GM18858 (cell line): ENCODE results near the gene SLC17A9.

ENCODE experiments used
- ATAC-seq: cut with Tn5 transposase; IDR thresholded peaks from one replicate; pipeline ENCODE4 v1.9.1; 2021; ENCODE audit not compliant: unreplicated experiment

Gene SLC17A9

DNA sequence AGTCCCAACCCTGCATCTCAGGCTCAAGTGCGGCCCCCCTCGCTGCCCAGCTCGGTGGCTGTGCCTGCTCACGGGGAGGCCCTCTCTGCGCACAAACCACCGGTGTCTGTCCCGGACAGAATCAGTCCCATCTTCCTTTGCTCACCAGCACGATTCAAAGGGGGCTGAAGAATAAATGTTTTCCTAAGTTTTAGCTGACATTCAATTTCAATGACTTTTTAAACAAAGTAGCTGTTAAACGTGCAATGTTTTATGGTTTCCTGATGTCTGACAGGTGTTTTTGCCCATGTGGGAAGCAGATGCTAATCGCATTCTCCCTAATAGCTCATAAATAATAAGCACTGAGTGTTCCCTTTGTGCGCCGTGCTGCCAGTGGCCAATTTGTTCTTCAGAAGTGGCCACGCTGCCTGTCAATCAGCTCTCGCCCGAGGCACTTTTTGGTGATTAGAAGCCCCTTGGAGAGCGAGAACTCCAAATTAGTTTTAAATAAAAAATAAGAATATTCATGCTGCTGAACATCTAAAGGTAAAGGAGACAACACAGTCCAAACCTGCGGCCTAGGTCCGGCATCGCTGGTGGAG, 28.0 kb downstream of the SLC17A9 start:
- ATAC-seq = no peak

DNA sequence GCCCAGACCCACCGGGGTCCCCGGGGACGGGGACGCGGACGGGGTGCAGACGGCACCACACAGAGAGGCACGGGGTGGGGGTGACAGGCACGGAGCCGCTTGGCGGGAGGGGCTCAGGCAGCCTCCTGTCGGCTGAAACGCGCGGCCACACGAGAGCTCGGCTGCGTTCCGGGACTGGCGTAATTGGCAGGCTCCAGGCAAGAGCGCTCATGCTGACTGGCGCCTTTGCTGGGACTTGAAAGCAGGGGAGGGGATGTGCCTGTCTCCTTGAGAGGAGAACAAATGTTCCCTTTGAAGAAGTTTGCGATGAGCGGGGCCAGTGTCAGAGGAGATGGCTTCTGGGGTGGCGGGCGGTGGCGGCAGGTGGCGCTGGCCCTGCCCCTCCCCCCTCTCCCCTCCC, 28.5 kb downstream of the SLC17A9 start:
- ATAC-seq = no peak

DNA sequence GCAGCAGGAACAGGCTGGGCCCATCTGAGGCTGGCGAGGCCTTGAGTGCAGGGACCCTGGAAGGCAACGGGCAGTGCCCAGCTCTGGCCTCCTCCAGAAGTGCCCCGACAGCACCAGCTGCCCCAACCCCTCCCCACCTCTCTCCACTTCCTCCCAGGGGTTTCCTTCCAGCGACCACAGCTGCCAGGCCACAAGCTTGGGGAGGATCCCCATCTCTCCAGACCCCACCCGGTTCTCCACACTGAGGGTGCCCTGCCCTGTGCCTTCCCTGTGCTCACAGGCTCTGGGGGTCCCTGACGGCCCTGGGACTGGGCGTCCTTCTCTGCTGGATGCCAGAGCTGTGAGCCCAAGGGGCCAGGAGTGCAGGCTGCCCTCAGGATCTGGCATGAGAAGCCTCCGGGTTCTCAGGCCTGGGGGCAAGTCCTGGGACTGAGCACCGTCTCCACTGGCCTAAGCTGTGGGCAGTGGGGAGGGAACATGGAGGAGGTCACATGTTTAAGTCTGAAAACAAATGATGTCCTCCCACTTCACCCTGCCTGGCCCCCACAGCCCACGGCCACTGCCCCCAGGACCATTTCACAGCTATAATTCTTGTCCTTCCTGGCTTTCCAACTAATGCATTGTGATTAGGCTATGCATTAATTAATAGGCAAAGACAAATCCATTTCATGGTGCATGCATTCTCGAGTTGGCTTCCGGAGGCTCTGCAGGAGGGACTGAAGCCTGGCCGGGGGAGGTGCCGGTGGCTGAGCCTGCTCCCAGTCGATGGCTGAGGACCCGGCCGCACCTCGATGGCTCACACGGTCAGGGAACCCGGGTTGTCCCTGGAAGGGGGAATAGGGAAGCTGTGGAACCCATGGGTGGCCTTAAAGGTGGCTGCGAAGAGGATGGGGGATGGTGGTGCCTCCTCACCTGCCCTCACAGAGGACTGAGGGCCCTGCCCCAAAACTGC, 29.9 kb downstream of the SLC17A9 start:
- no peak for ATAC-seq

DNA sequence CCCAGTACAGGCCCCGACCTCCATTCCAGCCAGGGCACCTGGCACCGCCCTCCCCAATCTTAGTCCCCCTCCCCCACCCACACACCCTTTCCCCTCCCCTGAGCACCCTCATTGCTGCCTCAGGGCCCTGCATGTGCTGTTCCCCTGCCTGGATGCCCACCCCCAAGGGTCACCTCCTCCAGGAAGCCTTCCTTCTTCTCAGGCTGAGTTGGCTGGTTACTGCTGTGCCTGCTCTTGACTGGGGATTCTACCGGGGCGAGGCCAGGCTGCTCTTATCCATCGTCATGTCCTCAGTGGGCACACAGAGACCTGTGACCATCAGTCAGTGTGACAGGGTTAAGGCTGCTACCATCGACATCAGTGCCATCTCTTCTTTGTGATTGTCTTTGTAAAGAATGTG, 30.7 kb downstream of the SLC17A9 start:
- ATAC-seq = no peak

DNA sequence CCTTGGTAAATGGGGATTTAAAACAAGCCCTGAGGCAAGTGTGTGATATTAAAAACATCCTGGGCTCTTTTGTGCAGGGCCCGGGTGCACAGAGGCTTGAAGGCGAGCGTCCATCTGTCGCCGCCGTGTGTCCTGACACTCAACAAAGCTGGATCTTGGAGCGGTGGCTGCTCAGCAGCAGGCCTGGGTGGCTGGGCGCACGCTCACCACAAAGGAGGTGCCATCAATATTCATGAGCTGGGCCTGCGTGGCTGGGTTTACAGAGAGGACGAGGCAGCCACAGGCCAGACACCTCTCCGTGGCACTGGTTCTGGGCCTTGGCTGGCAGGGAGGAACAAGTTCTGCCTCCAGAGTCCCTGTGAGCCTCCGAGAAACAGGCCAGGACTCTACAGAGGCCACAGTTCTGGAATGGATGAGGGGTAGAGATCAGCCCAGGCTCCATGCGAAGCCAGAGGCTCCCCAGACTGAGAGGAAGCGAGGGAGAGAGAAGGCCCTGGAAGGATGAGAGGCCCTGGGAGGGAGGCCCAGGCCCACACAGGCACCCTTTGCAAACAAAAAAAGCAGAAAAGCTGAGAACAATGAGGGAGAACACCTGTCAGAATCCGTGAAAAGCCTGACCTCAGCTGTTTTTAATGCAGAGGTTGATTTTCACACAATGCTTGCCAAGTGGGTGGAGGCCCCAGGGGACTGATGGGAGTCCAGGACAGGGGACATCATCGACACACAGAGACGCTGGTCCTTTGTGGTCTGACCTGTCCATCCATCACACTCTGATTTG, 32.3 kb downstream of the SLC17A9 start:
- no peak for ATAC-seq

DNA sequence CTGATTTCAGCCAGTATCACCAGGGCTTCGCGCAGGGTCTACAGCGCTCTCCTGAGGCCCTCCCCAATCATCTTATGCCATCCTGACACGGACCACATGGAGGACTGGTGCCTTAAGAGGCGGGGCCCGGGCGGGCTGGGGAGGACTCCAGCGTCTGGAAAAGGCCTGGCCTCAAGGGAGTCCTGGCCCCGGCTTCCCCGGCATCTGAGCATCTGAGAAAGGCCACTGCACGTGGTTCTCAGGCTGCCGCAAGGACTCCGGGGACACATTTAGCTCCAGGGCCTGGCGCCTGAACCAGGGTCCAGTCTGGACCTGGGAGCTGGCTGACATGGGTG, 32.9 kb downstream of the SLC17A9 start:
- no peak for ATAC-seq

DNA sequence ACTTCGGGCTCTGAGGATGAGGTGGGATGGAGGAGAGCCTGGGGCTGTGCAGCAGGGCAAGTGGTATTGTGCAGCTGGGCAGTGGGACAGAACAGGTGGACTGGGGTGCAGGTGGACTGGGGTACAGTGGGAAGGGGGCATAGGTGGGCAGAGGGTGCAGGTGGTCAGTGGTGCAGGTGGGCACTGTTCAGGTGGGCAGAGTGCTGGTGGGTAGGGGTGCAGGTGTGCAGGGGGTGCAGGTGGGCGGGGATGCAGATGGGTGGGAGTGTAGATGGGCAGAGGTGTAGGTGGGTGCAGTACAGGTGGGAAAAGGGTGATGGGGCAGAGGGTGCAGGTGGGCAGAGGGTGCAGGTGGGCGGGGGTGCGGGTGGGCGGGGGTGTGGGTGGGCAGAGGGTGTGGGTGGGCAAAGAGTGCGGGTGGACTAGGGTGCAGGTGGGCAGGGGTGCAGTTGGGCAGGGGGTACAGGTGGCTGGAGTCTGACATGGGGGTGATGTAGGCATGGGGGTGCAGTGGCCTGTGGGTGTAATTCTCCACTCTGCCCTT, 33.8 kb downstream of the SLC17A9 start:
- ATAC-seq = no peak

DNA sequence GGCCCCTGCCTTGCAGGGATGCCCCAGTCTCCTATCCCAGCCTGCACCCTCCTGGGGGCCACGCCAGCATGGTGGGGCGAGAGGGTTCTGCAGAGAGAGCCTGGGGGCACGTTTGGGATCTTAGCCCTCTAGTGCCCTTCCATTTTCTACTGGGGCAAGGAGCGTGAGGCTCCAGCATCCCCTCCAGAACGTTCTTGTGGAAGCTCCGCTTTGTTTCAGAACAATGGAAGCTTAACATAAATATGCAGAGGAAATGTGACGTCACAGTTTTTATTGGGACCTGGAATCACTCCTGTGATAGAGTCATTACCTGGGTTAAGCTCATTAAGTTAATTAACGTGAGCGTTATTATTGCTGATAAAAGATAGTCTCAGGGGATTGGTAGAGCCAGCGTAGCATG, 34.6 kb downstream of the SLC17A9 start:
- ATAC-seq = no peak

DNA sequence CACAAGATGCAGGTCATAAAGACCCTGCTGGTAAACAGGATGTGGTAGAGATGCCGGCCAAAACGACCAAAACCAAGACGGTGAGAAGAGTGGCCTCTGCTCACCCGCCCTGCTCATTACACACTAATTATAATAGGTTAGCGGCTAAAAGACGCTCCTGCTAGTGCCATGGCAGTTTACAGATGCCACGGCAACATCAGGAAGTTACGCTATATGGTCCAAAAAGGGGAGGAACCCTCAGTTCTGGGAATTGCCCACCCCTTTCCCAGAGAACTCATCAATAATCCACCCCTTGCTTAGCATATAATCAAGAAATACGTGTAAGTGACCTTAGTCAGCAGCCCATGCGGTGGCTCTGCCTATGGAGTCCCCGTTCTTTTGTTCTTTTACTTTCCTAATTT, 36.7 kb downstream of the SLC17A9 start:
- ATAC-seq = no peak

DNA sequence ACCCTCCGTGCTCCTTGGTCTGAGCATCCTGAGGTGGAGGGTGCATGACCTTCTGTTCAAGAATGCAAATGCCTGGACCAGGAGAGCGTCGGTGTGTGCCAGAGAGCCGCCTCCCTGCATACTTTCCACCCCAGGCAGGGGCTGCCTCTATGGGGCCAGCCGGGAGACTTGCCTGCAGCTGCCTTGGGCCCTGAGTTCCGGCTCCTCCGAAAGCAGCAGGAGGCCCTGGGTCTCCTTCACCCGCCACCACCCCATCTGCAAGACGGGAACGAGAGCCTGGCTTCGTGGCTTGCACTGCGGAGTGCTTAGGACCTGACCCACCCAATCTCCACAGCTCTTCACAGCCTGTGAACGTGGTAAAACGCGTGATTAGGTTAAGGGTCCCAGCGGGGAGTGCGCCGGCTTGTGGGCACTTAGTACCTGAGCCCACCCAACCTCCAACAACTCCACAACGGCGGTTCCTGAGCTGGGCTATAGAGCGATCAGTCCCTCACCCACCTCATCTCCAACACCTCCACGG, 37.9 kb downstream of the SLC17A9 start:
- no peak for ATAC-seq

DNA sequence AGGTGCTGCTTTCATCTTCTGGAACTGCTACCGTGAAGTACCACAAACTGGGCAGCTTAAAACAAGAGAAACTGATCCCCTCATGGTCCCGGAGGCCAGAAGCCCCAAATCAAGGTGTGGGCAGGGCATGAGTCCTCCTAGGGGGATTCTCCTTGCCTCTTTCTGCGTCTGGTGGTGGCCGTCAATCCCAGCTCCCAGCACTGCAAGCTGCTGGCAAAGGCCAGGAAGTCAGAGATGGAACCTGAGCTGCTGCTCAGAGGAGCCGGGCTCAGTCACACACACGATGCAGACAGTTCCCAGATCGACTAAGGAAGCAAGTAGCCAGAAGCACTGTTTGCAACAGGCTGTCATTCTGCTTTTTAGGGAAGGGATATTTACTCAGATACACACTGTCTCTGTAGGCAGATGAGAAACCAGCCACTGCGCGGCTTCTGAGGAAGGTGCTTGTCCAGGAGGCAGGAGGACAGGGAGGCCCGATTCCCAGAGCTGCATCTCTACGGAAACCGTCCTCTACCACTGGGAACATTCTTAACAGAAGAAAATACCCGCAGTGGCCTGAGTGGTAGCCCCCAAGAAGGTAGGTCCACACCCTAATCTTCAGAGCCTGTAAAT, 38.8 kb downstream of the SLC17A9 start:
- no peak for ATAC-seq

DNA sequence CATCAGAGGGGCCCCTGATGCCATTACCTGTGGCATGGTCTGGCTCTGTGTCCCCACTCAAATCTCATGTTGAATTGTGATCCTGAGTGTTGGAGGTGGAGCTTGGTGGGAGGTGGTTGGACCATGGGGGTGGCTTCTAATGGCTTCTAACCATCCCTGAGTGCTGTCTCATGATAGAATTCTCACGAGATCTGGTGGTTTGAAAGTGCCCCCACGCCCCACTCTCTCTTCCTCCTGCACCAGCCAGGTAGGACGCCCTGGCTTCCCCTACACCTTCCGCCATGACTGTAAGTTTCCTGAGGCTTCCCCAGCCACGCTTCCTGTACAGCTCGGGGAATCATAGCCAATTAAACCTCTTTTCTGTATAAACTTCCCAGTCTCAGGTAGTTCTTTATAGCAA, 39.4 kb downstream of the SLC17A9 start:
- ATAC-seq = no peak

DNA sequence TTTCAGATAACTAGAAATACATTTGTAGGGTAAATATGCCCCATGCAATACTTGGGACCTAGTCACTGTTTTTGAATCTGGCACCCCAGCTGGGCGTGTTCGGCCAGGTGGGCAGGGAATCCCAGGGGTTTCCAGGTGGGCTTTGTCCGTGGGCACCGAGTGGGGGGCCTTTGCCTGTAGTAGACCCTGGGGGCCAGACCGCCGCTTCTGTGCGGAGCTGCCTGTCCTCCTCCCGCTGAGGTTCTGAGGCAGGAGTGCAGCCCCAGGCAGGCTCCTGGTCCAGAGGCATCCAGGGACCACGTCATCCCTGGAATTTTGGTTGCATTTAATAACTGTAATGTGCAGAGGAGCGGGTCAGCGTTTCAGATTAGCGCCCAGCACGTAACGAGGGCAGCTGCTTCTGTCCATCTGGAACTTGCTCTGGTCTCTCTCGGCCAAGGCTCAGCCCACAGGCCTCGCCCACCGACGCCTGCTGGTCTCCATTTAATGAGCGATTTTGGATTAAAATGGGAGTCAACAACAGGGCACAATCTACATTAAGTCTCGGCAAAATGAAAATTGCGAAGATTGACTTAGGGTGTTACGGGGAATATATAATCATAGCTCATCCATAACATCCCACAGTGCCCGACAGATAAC, 41.5 kb downstream of the SLC17A9 start:
- ATAC-seq = no peak

DNA sequence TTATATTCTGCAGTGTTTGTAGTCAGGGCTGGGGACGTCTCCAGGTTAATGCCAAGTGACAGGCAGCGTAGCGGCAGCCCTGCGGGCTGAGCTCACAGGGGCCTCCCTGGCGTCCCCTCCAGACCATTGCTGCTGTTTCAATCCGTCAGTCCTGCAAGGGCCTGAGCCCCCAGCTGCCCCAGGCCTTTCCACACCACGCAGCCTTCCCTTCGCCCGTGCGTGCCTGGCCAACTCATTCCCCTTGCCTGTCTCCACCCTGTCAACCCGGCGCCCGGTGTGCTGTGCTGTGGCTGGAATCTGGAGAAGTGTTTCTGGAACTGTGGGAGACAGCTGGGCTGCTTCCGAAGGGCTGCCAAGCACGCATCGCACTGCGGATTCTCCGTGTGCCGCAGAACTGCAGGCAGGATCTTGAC, 42.4 kb downstream of the SLC17A9 start:
- no peak for ATAC-seq

DNA sequence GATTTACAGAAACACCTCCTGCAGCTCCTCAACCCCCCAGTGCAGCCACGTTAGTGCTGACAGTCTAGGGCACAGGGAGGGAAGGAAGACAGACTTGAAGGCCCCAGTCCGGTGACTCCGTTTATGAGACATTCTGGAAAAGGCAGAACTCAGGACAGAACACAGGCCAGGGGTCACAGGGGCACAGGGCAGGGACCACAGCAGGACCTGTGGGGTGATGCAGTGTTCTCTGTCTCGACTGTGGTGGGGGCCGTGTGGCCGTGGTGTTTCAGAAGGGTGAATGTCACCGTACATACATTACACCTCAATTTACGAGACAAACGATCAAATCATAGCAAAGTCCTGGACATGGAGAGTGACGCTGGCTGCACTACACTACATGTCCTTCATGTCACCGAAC, 43.0 kb downstream of the SLC17A9 start:
- no peak for ATAC-seq

DNA sequence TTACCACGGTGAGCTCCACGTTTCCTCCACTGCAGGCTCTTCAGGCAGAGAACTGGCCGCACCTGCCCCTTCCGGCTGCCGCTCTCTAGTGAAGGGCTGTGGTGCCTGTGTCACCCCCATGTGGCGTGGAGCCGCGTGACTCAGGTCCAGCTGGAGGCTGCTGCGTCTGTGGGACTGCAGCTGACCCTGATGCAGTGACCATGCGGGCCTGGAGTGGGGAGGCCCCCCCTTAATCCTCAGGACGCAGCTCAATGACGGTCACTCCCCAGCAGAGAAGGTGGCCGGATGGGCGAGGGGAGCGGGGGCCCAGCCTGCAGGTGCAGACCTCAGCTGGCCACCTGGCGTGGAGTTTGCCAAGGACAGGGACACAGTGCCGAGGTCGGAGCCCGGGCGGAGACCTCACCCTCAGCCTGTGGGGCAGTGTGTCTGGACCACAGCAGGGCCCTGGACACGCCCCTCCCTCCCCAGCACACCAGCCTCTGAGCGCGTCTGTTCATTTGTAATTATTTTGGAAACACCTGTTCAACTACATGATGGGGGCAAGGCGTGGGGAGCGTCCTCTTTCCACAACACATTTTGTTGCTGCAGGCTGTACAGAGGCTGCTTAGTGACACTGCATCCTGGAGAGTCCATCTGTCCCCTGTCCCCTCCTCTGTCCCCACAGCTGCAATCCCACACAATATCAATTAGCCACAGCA, 43.5 kb downstream of the SLC17A9 start:
- no peak for ATAC-seq

DNA sequence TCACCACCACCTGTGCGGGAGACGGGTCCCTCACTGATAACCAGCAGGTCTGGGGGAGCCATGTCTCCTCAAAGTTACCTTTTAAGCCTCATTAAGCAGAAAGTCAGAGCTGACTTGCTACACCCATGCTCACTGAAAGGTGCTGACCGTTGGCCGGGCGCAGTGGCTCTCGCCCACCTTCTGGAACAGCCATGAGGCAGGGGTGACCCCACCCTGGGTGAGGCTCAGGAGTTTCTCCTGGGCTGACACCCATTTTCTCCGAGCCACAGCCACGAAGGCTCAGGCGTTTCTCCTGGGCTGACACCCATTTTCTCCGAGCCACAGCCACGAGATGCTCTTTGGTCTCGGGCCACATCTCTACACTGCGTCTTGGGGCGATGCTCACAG, 44.1 kb downstream of the SLC17A9 start:
- ATAC-seq = no peak

DNA sequence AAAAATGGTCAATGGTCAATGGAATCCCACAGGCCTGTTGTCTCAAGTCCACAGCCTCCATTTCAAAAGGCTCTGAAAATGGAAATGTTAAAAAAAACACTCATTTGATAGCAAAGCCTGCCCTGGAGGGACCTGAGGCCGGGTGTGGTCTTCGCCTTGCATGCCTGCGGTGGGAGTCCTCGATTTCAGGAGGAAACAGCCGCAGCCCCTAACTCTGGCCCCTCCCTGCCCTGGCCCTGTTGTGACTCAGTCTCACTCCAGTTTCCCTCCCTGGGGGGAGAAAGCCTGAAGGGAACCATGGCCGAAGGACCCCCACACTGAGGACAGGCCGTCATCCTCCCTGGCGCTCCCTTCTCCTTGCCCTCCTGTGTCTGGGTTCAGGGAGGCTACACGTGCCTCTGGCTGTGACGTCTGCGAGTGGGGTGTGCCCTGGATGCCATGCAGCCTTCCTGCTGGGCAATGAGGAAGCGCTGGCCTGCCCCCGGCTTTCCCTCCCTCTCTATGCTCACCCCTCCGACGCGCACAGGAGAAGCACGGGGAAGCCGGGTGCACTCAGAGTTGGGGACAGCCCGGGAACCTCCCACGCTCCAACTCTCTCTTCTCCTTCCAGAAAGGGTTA, 45.0 kb downstream of the SLC17A9 start:
- ATAC-seq = no peak

DNA sequence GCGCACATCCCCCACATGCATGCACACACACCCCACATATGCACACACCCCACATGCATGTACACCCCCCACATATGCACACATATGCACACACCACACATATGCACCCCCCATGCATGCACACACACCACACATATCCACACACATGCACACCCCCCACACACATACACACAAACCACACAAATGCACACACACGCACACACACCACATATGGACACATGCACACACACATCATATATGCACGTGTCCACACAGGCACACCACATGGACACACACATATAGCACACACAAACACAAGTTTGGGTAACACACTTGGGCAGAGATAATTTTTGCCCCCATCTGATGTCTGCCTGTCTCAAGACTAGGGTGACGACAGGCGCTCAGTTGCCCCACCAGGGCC, 45.9 kb downstream of the SLC17A9 start:
- ATAC-seq = no peak

DNA sequence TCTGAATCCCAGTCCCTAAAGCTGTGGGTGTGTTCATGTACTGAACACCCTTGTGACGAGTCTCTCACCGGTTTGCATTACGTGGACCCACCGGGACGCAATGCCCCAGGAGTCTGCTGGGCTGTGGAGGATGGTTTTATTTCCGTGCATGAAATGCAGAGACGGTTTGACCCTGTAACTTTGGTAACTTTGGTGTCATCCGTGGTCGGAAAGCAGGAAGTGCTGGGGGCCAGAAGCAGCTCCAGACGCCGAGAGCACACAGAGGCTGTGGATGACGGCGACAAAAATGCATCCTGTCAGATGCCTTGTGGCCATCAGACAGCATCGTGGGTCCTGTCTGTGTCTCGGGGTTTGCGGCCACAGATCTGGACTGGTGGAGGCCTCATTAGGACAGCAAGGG, 47.1 kb downstream of the SLC17A9 start:
- ATAC-seq = no peak
